Activated naive CD8-positive, alpha-beta T cell (primary cell): Measurements from ENCODE around the gene AVPR2.

Source experiments
- H3K27ac Mint-ChIP-seq: one replicate; pipeline ENCODE4 v1.8.0; 2021; ENCODE audit warnings: mixed read lengths
- H3K27me3 Mint-ChIP-seq: one replicate; pipeline ENCODE4 v1.8.0; 2021; ENCODE audit warnings: mixed read lengths
- H3K36me3 Mint-ChIP-seq: one replicate; pipeline ENCODE4 v1.8.0; 2021; ENCODE audit warnings: mixed read lengths
- H3K4me1 Mint-ChIP-seq: one replicate; pipeline ENCODE4 v1.8.0; 2021; ENCODE audit warnings: low read depth, mixed read lengths
- H3K4me3 Mint-ChIP-seq: one replicate; pipeline ENCODE4 v1.8.0; 2021; ENCODE audit warnings: mild to moderate bottlenecking, mixed read lengths
- H3K9me3 Mint-ChIP-seq: one replicate; pipeline ENCODE4 v1.8.0; 2021; ENCODE audit warnings: low read depth, mixed read lengths

The AVPR2 gene

DNA sequence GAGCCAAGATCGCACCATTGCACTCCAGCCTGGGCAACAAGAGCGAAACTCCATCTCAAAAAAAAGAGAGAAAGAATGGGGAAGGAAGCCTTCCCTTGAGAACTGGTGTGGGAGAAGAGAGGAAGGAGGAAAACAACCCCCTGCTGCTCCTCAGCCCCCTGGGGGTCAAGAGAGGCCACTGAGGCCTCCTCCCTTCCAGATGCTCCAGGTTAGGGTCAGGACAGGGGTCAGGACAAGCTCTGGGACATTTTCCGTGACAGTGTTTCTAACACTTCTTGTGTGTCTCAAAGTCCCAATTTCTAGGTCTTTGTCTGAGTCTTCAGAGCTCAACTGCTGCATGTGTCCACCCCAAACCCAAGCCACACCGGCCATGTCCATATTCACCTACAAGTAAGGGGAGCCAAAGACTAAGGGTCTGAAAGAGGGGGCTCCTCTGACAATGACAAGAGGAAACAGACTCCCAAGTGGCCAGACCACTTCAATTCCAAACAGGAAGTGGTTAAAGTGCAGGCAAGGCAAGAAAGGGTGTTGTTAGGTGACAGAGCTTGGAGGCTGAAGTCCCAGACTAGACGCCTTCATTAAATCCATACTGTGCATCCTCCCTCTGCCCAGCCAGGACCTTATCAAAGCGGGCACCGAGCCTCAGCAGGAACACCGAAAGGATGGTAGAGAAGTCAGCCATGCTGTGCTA lies 26.8 kb upstream of the AVPR2 start:
- Mint-ChIP-seq H3K4me1 (peaks cover 12% of the 10 kb centered on the region), H3K27me3 (peaks cover 9% of the 10 kb centered on the region), H3K9me3 (no peaks in the 10 kb centered on the region), H3K4me3 (no peak overlapping the region), H3K36me3 (no peaks in the 10 kb centered on the region), H3K27ac (no peak overlapping the region)

- Mint-ChIP-seq H3K4me3 (no peak overlapping the region), H3K27me3 (peaks cover 9% of the 10 kb centered on the region), H3K9me3 (no peaks in the 10 kb centered on the region), H3K27ac (no peak overlapping the region), H3K4me1 (peaks cover 12% of the 10 kb centered on the region), H3K36me3 (no peaks in the 10 kb centered on the region)
Measured at GRCh38 chrX:153878345-153878744, 26.1 kb upstream of the AVPR2 start.

DNA sequence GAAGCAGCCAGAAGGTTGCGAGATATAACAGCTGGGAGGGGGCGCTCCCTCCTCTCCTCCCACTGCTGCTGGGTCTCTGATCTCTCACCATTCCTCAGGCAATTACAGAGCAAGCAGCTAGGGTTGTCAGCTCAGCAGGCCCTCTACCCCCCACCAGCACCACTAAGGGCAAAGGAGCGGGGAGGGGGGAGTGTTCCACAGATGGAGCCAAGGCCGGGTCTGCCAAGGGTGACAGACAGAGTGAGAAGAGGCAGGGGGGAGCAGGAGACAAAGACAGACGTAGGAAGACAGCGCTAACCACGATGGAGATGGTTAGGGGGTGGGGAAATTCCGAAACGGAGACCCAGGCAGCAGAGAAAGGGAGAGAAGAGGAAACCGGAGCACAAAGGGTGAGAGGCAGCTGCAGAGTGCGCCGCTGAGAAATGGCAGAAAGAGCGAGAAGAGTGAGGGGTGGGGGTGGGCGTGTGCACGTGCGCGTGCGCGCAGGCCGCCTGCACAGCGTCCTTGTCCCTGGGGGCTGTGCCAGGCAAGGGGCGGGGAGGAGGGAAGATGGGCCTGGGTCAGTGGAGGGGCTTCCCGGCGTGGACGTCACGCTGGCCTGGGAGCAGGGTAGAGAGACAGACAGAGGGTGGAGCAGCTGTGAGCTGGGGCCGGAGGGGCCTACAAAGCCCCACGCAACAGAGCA lies 25.4 kb upstream of the AVPR2 start:
- H3K9me3 Mint-ChIP-seq: no peaks in the 10 kb centered on the region
- H3K27me3 Mint-ChIP-seq: peaks cover 9% of the 10 kb centered on the region
- H3K4me1 Mint-ChIP-seq: peaks cover 12% of the 10 kb centered on the region
- H3K36me3 Mint-ChIP-seq: no peaks in the 10 kb centered on the region
- no peak overlapping the region for H3K27ac Mint-ChIP-seq
- H3K4me3 Mint-ChIP-seq: peak overlapping the region; percentile 64

DNA sequence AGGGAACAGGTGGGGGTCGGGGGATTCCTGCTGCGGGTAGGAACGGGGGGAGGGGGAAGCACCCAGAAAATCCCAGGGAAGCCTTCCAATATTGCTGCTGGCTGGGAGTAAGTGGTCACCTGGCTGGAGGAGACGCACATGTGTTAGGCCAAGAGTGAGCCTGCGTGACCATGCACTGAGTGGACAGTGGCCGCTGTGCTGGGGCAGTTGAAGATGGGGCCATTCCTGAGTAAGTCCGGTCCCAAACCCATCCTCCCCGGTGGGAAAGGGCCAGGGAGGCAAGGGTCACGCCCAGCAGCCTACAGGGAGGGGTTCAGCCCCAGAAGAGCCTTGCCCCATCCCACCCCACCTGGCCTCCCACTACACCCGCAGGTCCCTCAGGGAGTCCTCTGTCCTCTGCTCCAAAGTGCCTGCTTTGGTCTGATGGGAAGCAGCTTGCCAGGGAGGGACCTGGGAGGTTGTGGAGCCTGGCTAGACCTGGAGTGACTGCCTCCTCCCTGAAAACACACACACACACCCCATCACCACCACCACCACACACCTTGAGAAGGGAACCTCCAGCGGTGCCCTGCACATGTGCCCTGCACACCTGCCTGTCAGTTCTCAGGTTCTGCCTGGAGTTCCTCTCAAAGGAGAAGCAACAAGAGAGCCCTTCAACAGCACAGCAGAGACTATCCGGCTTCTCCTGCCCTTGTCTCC lies 24.6 kb upstream of the AVPR2 start:
- no peak overlapping the region for H3K27ac Mint-ChIP-seq
- no peaks in the 10 kb centered on the region for H3K36me3 Mint-ChIP-seq
- peaks cover 9% of the 10 kb centered on the region for H3K27me3 Mint-ChIP-seq
- no peak overlapping the region for H3K4me3 Mint-ChIP-seq
- no peaks in the 10 kb centered on the region for H3K9me3 Mint-ChIP-seq
- peaks cover 12% of the 10 kb centered on the region for H3K4me1 Mint-ChIP-seq

DNA sequence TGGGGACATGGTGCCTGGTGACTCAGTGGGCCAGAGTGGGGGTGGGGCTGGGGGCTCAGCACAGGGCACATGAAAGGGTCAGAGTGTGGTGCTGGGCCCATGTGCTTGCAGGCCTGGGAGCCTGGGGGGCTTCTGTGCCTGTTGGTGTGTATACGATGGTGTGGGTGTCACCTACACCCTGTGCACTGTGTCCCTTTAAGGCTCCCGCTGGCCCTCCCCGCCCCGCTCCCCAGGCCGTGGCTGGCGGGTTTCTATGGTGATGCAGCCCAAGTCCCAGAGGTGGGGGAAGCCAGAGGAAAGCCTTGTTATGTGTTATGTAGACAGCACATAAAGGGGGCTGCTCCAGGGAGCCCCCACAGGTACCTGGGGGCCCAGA lies 24.0 kb upstream of the AVPR2 start:
- H3K4me1 Mint-ChIP-seq: peaks cover 12% of the 10 kb centered on the region
- no peaks in the 10 kb centered on the region for H3K9me3 Mint-ChIP-seq
- H3K36me3 Mint-ChIP-seq: no peaks in the 10 kb centered on the region
- H3K27ac Mint-ChIP-seq: no peak overlapping the region
- H3K4me3 Mint-ChIP-seq: no peak overlapping the region
- peaks cover 9% of the 10 kb centered on the region for H3K27me3 Mint-ChIP-seq

- H3K27me3 Mint-ChIP-seq: peaks cover 7% of the 10 kb centered on the region
- H3K27ac Mint-ChIP-seq: no peak overlapping the region
- no peak overlapping the region for H3K4me3 Mint-ChIP-seq
- no peaks in the 10 kb centered on the region for H3K9me3 Mint-ChIP-seq
- no peaks in the 10 kb centered on the region for H3K36me3 Mint-ChIP-seq
- H3K4me1 Mint-ChIP-seq: peaks cover 11% of the 10 kb centered on the region
Measured at GRCh38 chrX:153881281-153881680, 23.2 kb upstream of the AVPR2 start.

DNA sequence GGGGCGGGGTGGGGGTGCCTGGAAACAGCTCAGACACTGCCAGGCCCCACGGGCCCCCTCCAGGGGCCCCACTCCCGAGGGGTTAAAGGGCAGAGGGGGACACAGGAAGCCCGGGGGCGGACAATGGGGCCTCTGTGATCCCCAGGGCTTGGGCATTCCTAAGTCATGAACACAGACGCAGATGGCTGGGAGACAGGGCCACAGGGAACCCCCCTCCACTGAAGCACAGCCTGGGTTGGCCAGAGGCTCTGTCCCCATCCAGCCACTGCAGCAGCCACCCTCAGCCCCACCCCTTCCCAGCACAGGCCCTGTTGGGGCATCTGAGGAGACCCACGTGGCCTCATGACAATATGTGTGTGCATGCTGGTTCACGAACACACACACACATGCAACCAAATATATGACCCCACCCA lies 22.4 kb upstream of the AVPR2 start:
- Mint-ChIP-seq H3K36me3 (no peaks in the 10 kb centered on the region), H3K4me3 (no peak overlapping the region), H3K4me1 (peaks cover 9% of the 10 kb centered on the region), H3K27ac (no peak overlapping the region), H3K27me3 (peaks cover 5% of the 10 kb centered on the region), H3K9me3 (no peaks in the 10 kb centered on the region)

- Mint-ChIP-seq H3K27me3 (peaks cover 5% of the 10 kb centered on the region), H3K36me3 (no peaks in the 10 kb centered on the region), H3K4me3 (no peak overlapping the region), H3K27ac (no peak overlapping the region), H3K9me3 (no peaks in the 10 kb centered on the region), H3K4me1 (peaks cover 9% of the 10 kb centered on the region)
Measured at GRCh38 chrX:153882557-153882956, 21.9 kb upstream of the AVPR2 start.

GRCh38 chrX:153883163-153883843 lies 21.2 kb upstream of the AVPR2 start:
- peaks cover 3% of the 10 kb centered on the region for H3K27me3 Mint-ChIP-seq

DNA sequence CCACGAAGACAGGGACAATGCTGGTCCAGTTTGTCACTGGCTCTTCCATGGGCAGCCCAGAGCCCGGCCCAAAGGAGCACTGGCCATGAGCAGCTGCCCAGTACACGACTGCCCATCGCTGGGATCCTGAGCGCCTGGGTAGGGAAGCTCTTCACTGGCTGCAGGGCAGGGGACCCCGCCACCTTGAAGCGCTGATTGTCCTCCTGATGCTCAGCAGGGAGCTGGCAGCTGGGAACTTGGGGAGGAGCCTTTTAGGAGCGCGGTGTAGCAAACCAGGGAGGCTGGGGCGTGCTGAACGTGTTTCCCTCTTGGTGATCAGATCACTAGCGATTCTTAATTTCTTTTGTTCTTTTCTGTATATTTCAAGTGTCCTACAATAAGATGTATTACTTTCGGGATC lies 20.3 kb upstream of the AVPR2 start:
- no peaks in the 10 kb centered on the region for H3K9me3 Mint-ChIP-seq
- H3K4me3 Mint-ChIP-seq: peak overlapping the region; percentile 47
- H3K27me3 Mint-ChIP-seq: peaks cover 2% of the 10 kb centered on the region
- peaks cover 3% of the 10 kb centered on the region for H3K4me1 Mint-ChIP-seq
- H3K36me3 Mint-ChIP-seq: no peaks in the 10 kb centered on the region
- H3K27ac Mint-ChIP-seq: no peak overlapping the region

More at GRCh38 chrX:153883163-153883843, 21.2 kb upstream of the AVPR2 start:
- no peak overlapping the region for H3K27ac Mint-ChIP-seq
- H3K9me3 Mint-ChIP-seq: no peaks in the 10 kb centered on the region
- H3K36me3 Mint-ChIP-seq: no peaks in the 10 kb centered on the region
- no peak overlapping the region for H3K4me3 Mint-ChIP-seq
- H3K4me1 Mint-ChIP-seq: peaks cover 8% of the 10 kb centered on the region

DNA sequence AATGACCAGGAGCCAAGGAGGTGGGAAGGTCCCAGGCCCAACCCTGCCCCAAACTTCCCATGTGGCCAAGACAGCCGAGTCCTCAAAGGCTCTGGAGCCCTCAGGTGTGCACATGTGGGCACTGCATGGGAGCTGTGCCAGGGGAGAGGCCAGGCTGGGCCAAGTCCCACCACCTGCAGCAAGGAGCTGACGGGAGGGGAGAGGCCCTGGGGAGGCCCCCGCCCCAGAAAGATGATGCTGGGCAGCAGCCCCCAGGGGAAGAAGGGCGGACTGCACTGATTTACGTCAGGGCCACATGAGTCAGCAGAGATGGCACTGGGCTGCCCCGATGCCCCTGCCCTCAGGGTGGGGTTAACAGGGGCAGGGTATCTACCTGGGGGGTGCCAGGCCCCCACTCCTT lies 19.9 kb upstream of the AVPR2 start:
- H3K4me3 Mint-ChIP-seq: peak overlapping the region; percentile 47
- H3K9me3 Mint-ChIP-seq: no peaks in the 10 kb centered on the region
- H3K4me1 Mint-ChIP-seq: no peaks in the 10 kb centered on the region
- H3K27me3 Mint-ChIP-seq: peaks cover 1% of the 10 kb centered on the region
- no peak overlapping the region for H3K27ac Mint-ChIP-seq
- H3K36me3 Mint-ChIP-seq: no peaks in the 10 kb centered on the region

DNA sequence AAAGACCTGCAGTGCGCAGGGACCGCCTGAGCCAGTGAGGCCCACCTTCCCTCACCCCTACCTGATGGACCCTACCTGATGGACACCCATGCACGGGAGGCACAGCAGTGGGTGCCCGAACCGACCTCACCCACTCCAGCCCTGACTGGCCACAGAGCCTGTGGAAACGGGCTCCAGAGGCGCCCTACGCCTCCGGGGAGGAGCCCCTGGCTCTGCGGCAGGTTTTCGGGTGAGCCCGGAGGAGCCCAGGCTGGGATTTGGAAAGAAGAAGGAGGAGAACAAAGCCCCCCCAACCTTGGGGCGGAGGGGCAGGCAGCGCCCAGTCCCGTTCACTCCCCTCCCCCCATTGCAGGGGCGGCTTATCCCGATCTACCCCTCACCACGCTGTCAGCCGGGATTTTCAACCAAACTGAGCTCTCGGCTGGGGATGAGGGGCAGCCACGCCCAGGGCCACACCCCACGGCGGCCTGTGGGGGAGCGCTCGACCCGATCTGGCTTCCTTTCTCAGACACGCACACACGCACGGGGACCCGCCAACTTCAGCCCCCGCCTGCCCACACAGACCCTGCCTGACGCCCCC lies 19.2 kb upstream of the AVPR2 start:
- no peak overlapping the region for H3K4me3 Mint-ChIP-seq
- H3K27me3 Mint-ChIP-seq: peaks cover 1% of the 10 kb centered on the region
- no peak overlapping the region for H3K27ac Mint-ChIP-seq
- no peaks in the 10 kb centered on the region for H3K4me1 Mint-ChIP-seq
- no peaks in the 10 kb centered on the region for H3K9me3 Mint-ChIP-seq
- no peaks in the 10 kb centered on the region for H3K36me3 Mint-ChIP-seq

DNA sequence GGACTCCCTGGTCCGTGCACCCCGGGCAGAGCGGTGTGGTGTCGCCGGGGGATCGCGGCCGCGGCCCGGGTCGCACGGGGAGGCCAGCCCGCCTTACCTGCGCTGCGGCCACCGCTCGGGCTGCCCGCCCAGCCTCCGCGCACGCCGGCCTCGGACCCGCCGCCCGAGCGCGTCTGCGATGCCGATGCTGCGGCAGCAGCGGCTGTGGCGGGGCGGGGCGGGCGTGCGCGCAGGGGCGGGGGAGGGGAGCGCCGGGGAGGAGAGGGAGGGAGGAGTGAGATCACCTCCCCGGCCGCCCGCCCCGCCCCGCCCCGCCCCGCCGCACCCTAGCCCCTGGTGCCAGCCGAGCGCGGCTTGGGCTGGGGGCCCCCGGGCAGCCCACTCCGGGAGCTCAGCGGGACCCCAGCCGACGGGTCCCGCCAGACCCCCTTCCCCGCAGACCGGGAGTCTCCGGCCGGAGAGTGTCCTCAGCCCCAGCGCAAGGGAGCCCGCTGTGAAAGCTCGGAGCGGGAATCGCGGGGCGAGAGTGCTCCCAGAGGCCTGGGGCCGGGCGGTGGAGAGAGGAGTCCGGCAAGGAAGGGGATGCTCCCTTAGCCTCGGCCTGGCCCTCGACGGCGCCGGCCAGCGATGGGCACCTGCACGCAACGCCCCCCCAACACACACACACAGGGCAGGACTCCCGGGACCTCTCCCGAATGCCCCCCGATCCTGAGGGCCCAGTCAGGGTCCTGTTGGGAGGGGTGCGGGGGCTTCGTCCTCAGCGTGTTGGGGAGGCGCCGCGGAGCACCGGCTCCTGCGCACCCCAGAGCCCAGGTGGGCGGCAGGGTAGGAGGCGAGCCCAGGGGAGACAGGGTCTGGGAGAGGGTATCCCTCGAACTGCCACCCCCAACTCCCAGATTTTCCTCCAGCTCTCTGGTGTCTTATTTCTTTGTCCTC lies 18.2 kb upstream of the AVPR2 start, which contains the start of gene L1CAM:
Gene L1CAM (minus strand): TSS at position 206 of the 936 bp plus-strand sequence. CDS start 10,337 bp downstream, outside the sequence.
- H3K27ac Mint-ChIP-seq: no peak within 1 kb of the TSS
- H3K4me3 Mint-ChIP-seq: no peak within 1 kb of the TSS
- no peaks in the 10 kb centered on the region for H3K4me1 Mint-ChIP-seq
- H3K27me3 Mint-ChIP-seq: peaks cover 1% of the 10 kb centered on the region
- H3K9me3 Mint-ChIP-seq: no peaks in the 10 kb centered on the region
- H3K36me3 Mint-ChIP-seq: no peaks in the 10 kb centered on the region

DNA sequence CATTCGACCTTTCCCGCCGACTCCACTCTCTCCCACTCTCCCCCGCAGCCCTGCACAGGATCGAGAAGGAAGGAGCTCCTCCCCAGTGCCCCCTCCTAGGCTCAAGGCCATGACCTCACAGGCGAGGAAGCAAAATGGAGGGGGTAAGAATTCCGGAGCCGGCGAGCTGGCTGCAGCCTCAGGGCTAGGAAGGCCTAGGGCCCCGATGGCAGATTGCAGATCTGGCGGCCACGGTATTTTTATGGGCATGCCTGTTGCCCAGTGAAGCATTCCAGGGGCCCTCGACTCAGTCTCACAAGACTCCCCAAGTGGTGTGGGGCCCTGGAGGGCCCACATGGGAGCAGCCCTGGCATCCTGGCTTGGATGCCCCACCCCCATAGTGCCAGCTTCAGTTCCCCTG lies 17.6 kb upstream of the AVPR2 start:
- Mint-ChIP-seq H3K27ac (no peak overlapping the region), H3K27me3 (peaks cover 1% of the 10 kb centered on the region), H3K9me3 (no peaks in the 10 kb centered on the region), H3K36me3 (no peaks in the 10 kb centered on the region), H3K4me3 (no peak overlapping the region), H3K4me1 (no peaks in the 10 kb centered on the region)
